Neural cell (in vitro differentiated cells): ENCODE measurements around the gene CHST11. TPM values are rescaled to one million over a fixed set of nuclear protein-coding genes. Genes with fewer than 3 reads are reported as not detected.

ENCODE experiments used
- H2AFZ ChIP-seq: fragments of 200-600, 300-800 bp; sonication (generic), shearing (Covaris generic); 2 replicates; pipeline ENCODE4 v1.6.0; 2014; ENCODE audit warnings: low read depth, mild to moderate bottlenecking, antibody characterized with exemption, low read length, moderate library complexity
- H3F3A ChIP-seq: fragments of 200-600 bp; shearing (Covaris generic); 2 replicates; pipeline ENCODE4 v1.6.1; 2016; ENCODE audit warnings: mild to moderate bottlenecking, moderate library complexity, mixed read lengths, antibody characterized with exemption, low read length; ENCODE audit not compliant: insufficient read depth, poor library complexity, severe bottlenecking
- H3K27ac ChIP-seq: fragments of 200-600, 300-800 bp; sonication (generic), shearing (Covaris generic); 2 replicates; pipeline ENCODE4 v1.5.1; 2014; ENCODE audit warnings: mild to moderate bottlenecking, low read length, moderate library complexity
- H3K27me3 ChIP-seq: fragments of 300-800, 200-600 bp; sonication (generic), shearing (Covaris generic); 2 replicates; pipeline ENCODE4 v1.6.0; 2014; ENCODE audit warnings: mild to moderate bottlenecking, low read depth, low read length, moderate library complexity; ENCODE audit not compliant: insufficient read depth
- H3K36me3 ChIP-seq: fragments of 300-800, 200-600 bp; sonication (generic), shearing (Covaris generic); 2 replicates; pipeline ENCODE4 v1.5.1; 2014; ENCODE audit warnings: mild to moderate bottlenecking, antibody characterized with exemption, low read length, moderate library complexity; ENCODE audit not compliant: insufficient read depth
- H3K4me2 ChIP-seq: fragments of 300-800, 200-600 bp; sonication (generic), shearing (Covaris generic); 2 replicates; pipeline ENCODE4 v1.6.0; 2014; ENCODE audit warnings: mild to moderate bottlenecking, low read length
- H3K4me3 ChIP-seq: fragments of 300-800, 200-600 bp; sonication (generic), shearing (Covaris generic); 2 replicates; pipeline ENCODE4 v1.5.1; 2014; ENCODE audit warnings: mild to moderate bottlenecking, low read length, moderate library complexity
- H3K79me2 ChIP-seq: fragments of 200-600 bp; shearing (Covaris generic); replicated peaks from 2 replicates; pipeline ENCODE4 v1.6.0; 2014; ENCODE audit warnings: mild to moderate bottlenecking, low read length, moderate library complexity; ENCODE audit not compliant: insufficient read depth
- H3K9ac ChIP-seq: fragments of 300-800, 200-600 bp; sonication (generic), shearing (Covaris generic); 2 replicates; pipeline ENCODE4 v1.6.1; 2016; ENCODE audit warnings: mild to moderate bottlenecking, low read length, mixed read lengths
- H3K9me2 ChIP-seq: fragments of 200-600 bp; shearing (Covaris generic); 2 replicates; pipeline ENCODE4 v1.6.1; 2016; ENCODE audit warnings: mild to moderate bottlenecking, low read length, mixed read lengths; ENCODE audit not compliant: insufficient read depth
- H3K9me3 ChIP-seq: fragments of 200-600, 300-800 bp; sonication (generic), shearing (Covaris generic); 2 replicates; pipeline ENCODE4 v1.6.1; 2016; ENCODE audit warnings: mild to moderate bottlenecking, mixed run types, low read length, moderate library complexity, mixed read lengths
- H4K20me1 ChIP-seq: fragments of 200-600 bp; shearing (Covaris generic); 2 replicates; pipeline ENCODE4 v1.6.1; 2016; ENCODE audit warnings: mild to moderate bottlenecking, mixed run types; ENCODE audit not compliant: insufficient read depth
- CTCF ChIP-seq: fragments of 450-650 bp; IDR thresholded peaks from 2 replicates; pipeline ENCODE4 v1.5.1; 2014; ENCODE audit warnings: antibody characterized with exemption, mild to moderate bottlenecking, moderate library complexity; ENCODE audit not compliant: poor library complexity, severe bottlenecking
- EP300 ChIP-seq: fragments of 450-650 bp; conservative IDR thresholded peaks from 2 replicates; pipeline ENCODE4 v1.6.1; 2014; ENCODE audit warnings: antibody characterized with exemption, mild to moderate bottlenecking, moderate library complexity; ENCODE audit not compliant: poor library complexity, severe bottlenecking
- EZH2 ChIP-seq: fragments of 200-600, 300-800 bp; shearing (Covaris generic), sonication (generic); IDR thresholded peaks from 2 replicates; pipeline ENCODE4 v1.6.1; 2014; ENCODE audit warnings: antibody characterized with exemption, low read length, borderline replicate concordance, mild to moderate bottlenecking; ENCODE audit not compliant: insufficient read depth, poor library complexity, severe bottlenecking
- MXI1 ChIP-seq: fragments of 450-650 bp; conservative IDR thresholded peaks from 2 replicates; pipeline ENCODE4 v1.6.1; 2014; ENCODE audit warnings: antibody characterized with exemption, mild to moderate bottlenecking; ENCODE audit not compliant: poor library complexity, severe bottlenecking
- POLR2AphosphoS5 ChIP-seq: IDR thresholded peaks from 2 replicates; pipeline ENCODE4 v1.6.1; 2012
- RAD21 ChIP-seq: fragments of 450-650 bp; conservative IDR thresholded peaks from 2 replicates; pipeline ENCODE4 v1.6.1; 2014; ENCODE audit warnings: antibody characterized with exemption, mild to moderate bottlenecking, moderate library complexity
- REST ChIP-seq: IDR thresholded peaks from 2 replicates; pipeline ENCODE4 v1.6.1; 2012; ENCODE audit warnings: borderline replicate concordance
- SMC3 ChIP-seq: fragments of 450-650 bp; conservative IDR thresholded peaks from 2 replicates; pipeline ENCODE4 v1.6.1; 2014; ENCODE audit warnings: antibody characterized with exemption, mild to moderate bottlenecking, moderate library complexity; ENCODE audit not compliant: poor library complexity
- TAF1 ChIP-seq: IDR thresholded peaks from 2 replicates; pipeline ENCODE4 v1.6.1; 2012; ENCODE audit warnings: low read depth
- polyA plus RNA-seq: library from polyadenylated mRNA; depleted of rRNA; stranded (reverse); fragments of >200 nt; gene quantifications from 2 replicates; pipeline ENCODE4 v1.2.3, GENCODE V29; 2014

CHST11 gene
- polyA plus RNA-seq, 1 donor from 2014 or later: 15.0 TPM

- Histone ChIP-seq H3K79me2 (peaks cover 4% of the 10 kb centered on the region), H3K27me3 (no peaks in the 10 kb centered on the region), H3K9me2 (no peaks in the 10 kb centered on the region), H3K4me2 (no peak overlapping the region), H3K27ac (no peak overlapping the region), H2AFZ (no peak overlapping the region), H3K9me3 (no peaks in the 10 kb centered on the region), H3K9ac (no peak overlapping the region), H3K4me3 (no peak overlapping the region), H4K20me1 (no peaks in the 10 kb centered on the region), H3F3A (no peaks in the 10 kb centered on the region), H3K36me3 (no peaks in the 10 kb centered on the region)
- TF ChIP-seq SMC3: no peak
- no peak for TF ChIP-seq MXI1
- no peak for TF ChIP-seq RAD21
- TF ChIP-seq REST: no peak
- no peak for TF ChIP-seq EZH2
- TF ChIP-seq TAF1: no peak
- no peak for TF ChIP-seq POLR2AphosphoS5
- no peak for TF ChIP-seq CTCF
- TF ChIP-seq EP300: no peak
Observed at GRCh38 chr12:104691721-104692556, 235.2 kb downstream of the CHST11 start.

GRCh38 chr12:104692557-104693218 is 235.9 kb downstream of the CHST11 start:
- Histone ChIP-seq H3K27ac (no peak overlapping the region), H3K4me2 (no peak overlapping the region), H3K4me3 (no peak overlapping the region), H3F3A (no peaks in the 10 kb centered on the region), H3K36me3 (no peaks in the 10 kb centered on the region), H3K27me3 (no peaks in the 10 kb centered on the region), H3K79me2 (peaks cover 4% of the 10 kb centered on the region), H3K9me3 (no peaks in the 10 kb centered on the region), H4K20me1 (no peaks in the 10 kb centered on the region), H2AFZ (no peak overlapping the region), H3K9ac (no peak overlapping the region), H3K9me2 (no peaks in the 10 kb centered on the region)
- no peak for TF ChIP-seq REST
- TF ChIP-seq TAF1: no peak
- TF ChIP-seq POLR2AphosphoS5: no peak
- no peak for TF ChIP-seq CTCF
- TF ChIP-seq RAD21: no peak
- TF ChIP-seq EP300: no peak
- no peak for TF ChIP-seq EZH2
- TF ChIP-seq MXI1: no peak
- TF ChIP-seq SMC3: no peak
